Glomerular visceral epithelial cell (primary cell): ENCODE results near the gene GPR135.
"Not testable (repeated sequence)": the region's sequence is repeated elsewhere in the genome, so short reads cannot be mapped to it uniquely, and the experiment has no call there.

Experiments used
- DNase-seq: peaks from one replicate; pipeline ENCODE4 v3.0.0-alpha.2; 2016; ENCODE audit errors: extremely low spot score

The GPR135 gene

DNA sequence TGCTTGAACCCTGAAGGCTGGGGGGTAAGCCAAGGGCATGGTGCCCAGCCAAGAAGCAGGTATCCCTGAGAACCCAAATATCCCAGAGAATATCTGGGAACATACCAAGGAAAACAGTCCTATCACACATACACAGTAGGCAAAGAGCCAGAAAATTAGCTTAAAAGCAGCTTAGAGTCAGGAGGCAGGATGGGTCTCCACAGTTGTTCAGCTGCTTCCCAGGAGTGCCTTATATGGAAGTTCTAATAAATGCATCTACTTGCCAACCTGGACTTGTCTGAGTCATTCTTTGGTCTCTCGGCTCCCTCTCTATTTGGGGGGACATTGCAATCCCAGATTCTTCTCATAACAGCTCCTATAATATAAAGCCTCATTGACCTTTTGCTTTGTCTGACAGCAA lies 9.0 kb upstream of the GPR135 start:
- peak; percentile 61 for DNase-seq

- peak; percentile 6 for DNase-seq
Observed at GRCh38 chr14:59464486-59465315, 479 bp downstream of the GPR135 start.

DNA sequence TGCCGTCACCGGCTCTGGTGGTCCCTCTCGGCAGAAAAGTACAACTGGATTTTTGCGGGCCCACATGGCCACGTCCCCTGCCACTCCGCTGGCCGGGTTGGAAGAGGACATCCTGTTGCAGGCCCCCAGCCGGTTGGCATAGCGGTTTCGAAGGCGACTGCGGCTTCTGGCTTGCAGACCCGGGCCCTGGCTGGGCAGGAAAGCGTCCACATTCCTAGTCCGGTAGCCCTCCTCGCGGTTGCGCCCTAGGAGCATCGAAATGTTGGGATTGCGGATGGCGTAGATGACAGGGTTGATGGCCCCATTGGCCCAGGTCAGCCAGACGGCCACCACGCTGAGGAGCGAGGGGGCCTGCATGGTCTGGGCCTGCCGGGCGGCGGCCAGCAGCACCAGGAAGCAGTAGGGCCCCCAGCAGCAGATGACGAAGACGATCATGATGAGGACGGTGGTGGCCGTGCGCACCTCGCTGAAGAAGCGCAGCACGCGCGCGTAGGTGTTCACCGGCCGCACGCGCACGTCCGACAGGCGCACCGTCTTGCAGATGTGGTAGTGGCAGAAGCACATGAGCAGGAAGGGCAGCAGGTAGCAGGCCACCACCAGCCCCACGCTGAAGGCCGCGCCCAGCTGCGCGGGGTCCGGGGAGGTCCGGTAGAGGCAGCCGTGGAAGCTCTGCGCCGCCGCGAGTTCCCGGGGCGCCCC lies 1.2 kb downstream of the GPR135 start:
- DNase-seq = no peak

DNA sequence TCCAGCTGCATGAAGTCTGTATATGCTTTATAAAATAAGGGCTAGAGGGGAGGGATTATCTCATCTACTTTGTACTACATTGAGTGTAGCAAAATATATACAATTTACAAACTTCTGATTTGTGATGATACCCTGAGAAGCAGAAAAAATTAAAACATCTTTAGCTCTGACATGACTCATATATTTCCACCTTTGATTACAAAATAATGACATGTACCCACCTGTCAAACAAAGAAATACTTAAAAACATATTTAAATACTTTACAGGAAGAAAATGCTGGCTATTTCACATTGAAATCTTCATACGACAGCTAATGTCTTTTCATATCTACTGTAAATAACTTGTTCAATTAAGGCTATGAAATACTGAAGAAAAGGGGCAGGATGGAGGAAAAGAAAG lies 3.3 kb downstream of the GPR135 start:
- DNase-seq = no peak

DNA sequence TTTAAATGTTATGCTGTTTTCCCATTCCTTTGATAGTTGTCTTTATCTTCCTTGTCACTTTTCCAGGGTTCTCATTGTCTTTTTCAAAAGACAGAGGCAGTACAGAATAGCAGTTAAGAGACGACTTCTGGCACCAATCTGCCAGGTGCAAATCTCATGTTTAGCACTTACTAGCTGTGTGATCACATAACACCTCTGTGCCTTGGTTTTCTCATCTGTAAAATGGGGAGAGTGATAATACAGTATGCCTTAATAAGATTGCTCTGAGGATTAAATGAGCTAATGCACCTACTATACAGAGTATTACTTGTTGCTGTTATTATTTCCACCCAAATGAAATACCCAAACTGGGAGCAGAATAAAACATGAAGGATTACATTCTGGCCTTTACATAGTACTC lies 4.8 kb downstream of the GPR135 start:
- no peak for DNase-seq

DNA sequence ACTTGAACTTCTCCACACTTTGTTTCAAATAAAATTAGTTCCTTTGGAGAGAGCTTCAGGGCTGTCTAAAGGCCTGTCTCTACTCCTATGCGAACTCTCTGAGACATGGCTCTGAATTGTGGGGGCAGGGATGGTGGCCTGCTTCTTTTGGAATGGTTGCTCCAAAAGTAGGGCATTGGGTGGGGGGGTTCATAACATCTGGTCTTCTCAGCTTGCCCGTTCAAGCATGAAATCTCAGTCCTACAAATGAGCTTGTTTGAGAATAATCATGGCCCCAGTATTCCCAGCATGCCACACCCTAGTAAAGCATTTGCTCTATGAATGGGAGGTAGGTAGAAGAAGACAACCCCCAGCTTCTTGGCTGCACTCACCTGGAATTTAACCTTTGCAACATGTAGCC lies 6.7 kb downstream of the GPR135 start:
- DNase-seq = no peak

GRCh38 chr14:59455411-59455810 lies 9.8 kb downstream of the GPR135 start:
- no peak for DNase-seq

- peak; percentile 26 for DNase-seq
Observed at GRCh38 chr14:59454139-59454538, 11.0 kb downstream of the GPR135 start.

- DNase-seq = no peak
Observed at GRCh38 chr14:59451849-59452248, 13.3 kb downstream of the GPR135 start.

DNA sequence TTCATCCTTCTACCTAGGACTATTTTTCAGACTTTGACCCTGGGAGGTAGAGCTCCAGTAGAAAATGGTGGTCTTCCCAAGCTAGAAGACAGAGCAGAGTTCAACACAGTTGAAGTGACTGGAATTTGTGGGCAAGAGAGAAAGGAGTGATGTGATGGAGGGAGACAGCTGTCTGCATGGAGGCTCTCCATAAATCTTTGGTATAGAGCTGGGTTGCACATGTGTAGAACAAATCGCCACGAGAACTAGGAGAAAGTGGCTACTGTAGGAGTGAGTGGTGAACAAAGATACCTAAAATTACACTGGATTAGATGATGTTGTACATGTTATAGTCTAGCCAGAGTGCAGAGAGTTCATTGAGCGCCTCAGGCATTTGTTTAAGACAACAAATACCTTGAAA lies 14.5 kb downstream of the GPR135 start:
- no peak for DNase-seq

DNA sequence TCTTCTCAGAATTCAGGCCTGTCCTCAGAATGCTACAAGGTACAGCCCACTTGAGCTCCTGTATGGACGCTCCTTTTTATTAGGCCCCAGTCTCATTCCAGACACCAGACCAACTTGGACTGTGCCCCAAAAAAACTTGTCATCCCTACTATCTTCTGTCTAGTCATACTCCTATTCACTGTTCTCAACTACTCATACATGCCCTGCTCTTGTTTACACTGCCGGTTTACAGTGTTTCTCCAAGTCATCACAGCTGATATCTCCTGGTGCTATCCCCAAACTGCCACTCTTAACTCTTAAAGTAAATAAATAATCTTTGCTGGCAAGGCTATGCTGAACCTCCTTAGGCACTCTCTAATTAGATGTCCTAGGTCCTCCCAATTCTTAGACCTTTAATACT lies 16.5 kb downstream of the GPR135 start:
- not testable (repeated sequence) for DNase-seq

GRCh38 chr14:59439256-59439965 lies 25.8 kb downstream of the GPR135 start:
- no peak for DNase-seq

GRCh38 chr14:59438195-59438647 lies 27.0 kb downstream of the GPR135 start:
- DNase-seq = peak; percentile 55

- no peak for DNase-seq
Observed at GRCh38 chr14:59435987-59436386, 29.2 kb downstream of the GPR135 start.

DNA sequence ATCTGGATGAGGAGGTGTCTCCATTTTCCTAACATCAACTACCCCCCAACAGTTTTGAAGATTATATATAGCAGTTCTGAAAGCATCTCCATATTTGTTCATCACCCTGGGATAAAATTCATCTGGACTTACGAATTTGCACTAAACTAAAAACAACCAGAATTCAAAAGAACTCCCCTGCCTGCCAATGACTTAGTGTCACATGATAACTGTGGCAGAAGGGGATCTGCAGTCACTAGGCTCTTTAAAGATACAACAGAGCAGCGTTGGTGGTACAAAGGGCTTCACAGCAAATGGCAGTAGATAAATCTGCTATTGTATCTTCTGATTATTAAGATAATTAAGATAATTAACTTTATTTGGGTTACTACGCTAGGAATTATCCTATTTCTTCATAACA lies 30.1 kb downstream of the GPR135 start:
- no peak for DNase-seq

- DNase-seq = no peak
Observed at GRCh38 chr14:59429790-59430189, 35.4 kb downstream of the GPR135 start.

- peak; percentile 13 for DNase-seq
Observed at GRCh38 chr14:59428581-59429012, 36.6 kb downstream of the GPR135 start.

GRCh38 chr14:59427653-59428580 lies 37.3 kb downstream of the GPR135 start:
- DNase-seq = no peak

DNA sequence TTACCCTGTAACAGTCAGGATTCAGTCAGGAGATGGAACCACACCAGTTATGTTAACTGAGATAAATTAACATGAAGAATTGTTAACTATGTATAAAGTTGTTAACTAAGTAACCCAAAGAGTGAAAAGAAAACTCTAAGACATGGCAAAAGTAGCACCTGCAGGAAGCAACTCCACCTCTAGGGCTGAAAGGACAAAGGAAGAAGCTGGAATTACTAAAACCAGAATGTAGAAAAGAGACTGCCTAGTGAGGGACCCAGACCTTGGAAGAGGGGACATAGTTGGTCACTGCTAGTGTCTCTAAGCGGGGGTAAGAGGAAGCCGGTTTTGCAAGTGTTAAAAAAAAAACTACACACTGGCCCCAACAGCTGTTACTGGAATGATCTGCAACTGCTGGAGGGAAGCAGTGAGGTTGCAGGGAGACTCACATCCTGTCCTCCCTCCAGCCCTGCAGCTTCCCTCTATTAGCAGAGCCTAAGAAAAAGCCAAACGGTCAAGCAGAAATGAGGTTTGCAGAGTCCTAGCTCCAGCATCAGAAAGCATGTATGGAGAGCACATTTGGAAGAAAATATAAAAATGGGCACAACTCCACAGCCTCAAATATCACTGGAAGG lies 39.8 kb downstream of the GPR135 start:
- no peak for DNase-seq

- no peak for DNase-seq
Observed at GRCh38 chr14:59424341-59425071, 40.7 kb downstream of the GPR135 start.
